Dedifferentiated amniotic fluid mesenchymal stem cell (primary cell): ENCODE measurements around the gene IFRD2.

Source experiments
- DNase-seq: peaks from one replicate; pipeline ENCODE4 v3.0.0-alpha.2; 2016; ENCODE audit errors: extremely low spot score

The IFRD2 gene

GRCh38 chr3:50302095-50303012 lies 10.1 kb upstream of the IFRD2 start:
- DNase-seq: peak; percentile 7

DNA sequence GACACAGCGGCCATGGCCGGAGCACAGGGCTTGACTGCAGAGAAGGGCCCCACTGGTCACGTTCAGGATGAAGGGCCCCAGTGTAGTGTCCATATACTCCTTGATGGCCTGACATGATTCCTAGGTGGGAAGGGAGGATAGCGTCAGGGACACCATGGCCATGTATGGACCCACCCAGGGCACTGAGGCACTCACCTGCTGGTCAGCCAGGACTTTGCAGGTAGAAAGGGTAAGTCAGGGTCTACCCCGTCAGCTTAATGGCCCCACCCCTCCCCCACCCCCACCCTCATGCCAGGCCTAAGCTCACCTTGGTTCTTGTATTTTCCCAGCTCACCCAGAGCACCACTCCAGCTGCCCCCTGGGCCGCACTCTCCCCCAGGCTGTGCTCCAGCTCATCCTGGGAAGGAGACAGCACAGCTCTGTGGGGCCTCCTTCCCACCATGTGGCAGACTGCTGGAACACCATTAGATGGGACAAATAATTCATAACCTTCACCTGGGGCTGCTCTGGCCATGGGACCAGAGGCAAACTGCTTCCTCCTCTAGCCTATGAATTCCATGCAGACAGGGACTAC lies 8.5 kb upstream of the IFRD2 start:
- peak; percentile 8 for DNase-seq

GRCh38 chr3:50299929-50300680 lies 7.9 kb upstream of the IFRD2 start:
- DNase-seq: peak; percentile 40

DNA sequence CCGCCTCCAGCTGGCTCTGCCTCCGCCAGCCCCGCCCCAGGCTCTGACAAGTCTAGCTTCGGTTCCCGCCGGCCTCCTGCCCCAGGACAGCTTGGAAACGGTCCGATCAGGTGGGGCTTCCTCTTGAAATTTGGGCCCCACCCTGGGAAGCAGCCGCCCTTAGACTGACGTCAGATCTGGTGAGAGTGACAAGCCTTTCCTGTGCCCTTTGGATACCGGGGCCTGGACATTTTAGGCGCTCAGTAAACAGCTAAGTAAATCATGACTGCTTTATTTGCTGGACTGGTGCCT lies 7.4 kb upstream of the IFRD2 start:
- DNase-seq: no peak

GRCh38 chr3:50298836-50299637 lies 6.8 kb upstream of the IFRD2 start, which contains the start of the genes HYAL3 and NAA80:
HYAL3 (minus strand) TSS chr3:50299405; CDS start chr3:50295602, 3,803 bp downstream.
NAA80 (minus strand) TSS chr3:50299405; CDS start chr3:50297463, 1,942 bp downstream.
- peak; percentile 99 for DNase-seq

GRCh38 chr3:50297896-50298725 lies 5.9 kb upstream of the IFRD2 start:
- DNase-seq: peak; percentile 11

DNA sequence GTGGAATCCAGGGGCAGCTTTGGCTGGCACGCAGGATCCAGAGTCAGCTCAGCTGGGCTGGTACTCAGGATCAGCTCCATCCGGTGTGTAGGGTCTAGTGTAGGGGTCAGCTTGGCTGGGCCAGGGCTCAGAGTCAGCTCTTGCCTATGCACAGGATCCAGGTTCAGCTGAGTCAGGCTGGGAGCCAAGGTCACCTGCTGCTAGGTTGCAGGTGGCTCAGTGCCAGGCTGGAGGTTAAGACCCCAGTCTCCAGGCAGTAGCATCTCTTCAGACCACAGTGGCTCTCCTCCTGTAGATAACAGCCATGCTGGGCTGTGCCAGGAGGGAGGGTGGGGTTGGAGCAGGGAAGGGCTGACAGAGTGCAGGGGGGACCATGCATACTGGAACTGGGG lies 5.2 kb upstream of the IFRD2 start:
- DNase-seq: no peak

DNA sequence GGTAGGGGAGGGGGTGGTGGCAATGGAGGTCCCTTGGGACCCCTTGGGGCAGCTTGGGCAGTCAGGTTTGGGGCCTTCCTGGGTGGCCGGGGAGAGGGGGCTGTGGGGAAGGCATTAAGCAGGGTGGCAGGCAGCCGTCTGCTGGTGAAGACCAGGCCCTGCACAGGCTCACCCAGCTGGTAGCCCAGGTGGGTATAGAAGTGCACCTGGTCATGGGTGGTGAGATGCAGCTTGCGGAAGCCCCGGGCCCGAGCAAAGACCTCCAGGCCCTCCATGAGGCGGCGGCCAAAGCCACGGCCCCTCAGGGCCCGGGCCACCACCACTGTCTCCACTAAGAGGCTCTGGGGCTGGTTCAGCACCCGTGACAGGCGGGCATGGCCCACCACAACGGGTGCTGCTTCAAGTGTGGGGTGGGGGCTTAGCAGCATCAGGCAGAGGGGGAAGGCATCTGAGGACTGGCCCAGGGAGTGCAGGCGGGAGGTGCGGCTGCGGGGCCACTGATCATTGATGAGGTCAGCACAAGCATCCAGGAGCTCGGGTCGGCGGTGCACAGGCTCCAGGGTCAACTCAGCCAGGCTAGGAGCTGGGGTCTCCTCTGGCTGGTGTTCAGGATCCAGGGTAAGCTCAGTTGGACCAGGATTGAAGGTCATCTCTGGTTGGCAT lies 4.6 kb upstream of the IFRD2 start:
- no peak for DNase-seq

- no peak for DNase-seq
Measured at GRCh38 chr3:50295553-50296431, 3.6 kb upstream of the IFRD2 start.

GRCh38 chr3:50294492-50295403 lies 2.5 kb upstream of the IFRD2 start:
- DNase-seq: no peak

DNA sequence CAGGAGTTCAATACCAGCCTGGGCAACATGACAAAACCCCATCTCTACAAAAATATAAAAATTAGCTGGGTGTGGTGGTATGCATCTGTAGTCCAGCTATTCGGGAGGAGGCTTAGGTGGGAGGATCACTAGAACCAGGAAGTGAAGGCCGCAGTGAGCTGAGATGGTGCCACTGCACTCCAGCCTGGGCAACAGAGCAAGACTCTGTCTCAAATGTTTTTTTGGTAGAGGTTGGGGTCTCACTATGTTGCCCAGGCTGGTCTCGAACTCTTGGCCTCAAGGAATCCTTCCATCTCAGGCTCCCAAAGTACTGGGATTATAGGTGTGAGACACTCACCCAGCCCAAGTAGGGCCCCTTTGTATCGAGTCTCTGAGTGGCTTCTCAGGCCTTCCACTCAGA lies 1.9 kb upstream of the IFRD2 start:
- no peak for DNase-seq

- DNase-seq: no peak
Measured at GRCh38 chr3:50293079-50293801, 1.0 kb upstream of the IFRD2 start.

- no peak for DNase-seq
Measured at GRCh38 chr3:50290161-50290641, 2.0 kb downstream of the IFRD2 start.

- DNase-seq: no peak
Measured at GRCh38 chr3:50289130-50289529, 3.1 kb downstream of the IFRD2 start.

GRCh38 chr3:50288387-50289007 lies 3.7 kb downstream of the IFRD2 start:
- peak; percentile 9 for DNase-seq

GRCh38 chr3:50287262-50287661 lies 5.0 kb downstream of the IFRD2 start:
- DNase-seq: no peak
